NT2/D1 (cell line): ENCODE data around the gene TP53BP2.

ENCODE experiments used
- DNase-seq: peaks from one replicate; pipeline ENCODE4 v3.0.0-alpha.2; 2011; ENCODE audit warnings: low read depth, low spot score
- H3K27me3 ChIP-seq: 2 replicates; pipeline ENCODE4 v1.6.0; 2011; ENCODE audit warnings: mild to moderate bottlenecking; ENCODE audit not compliant: insufficient read length, insufficient read depth
- H3K36me3 ChIP-seq: 2 replicates; pipeline ENCODE4 v1.6.1; 2011; ENCODE audit warnings: mild to moderate bottlenecking, low read length, mixed read lengths; ENCODE audit not compliant: insufficient read depth, insufficient read length
- H3K4me1 ChIP-seq: 2 replicates; pipeline ENCODE4 v1.5.1; 2011; ENCODE audit not compliant: insufficient read depth, insufficient read length
- H3K4me3 ChIP-seq: 2 replicates; pipeline ENCODE4 v1.5.1; 2011; ENCODE audit warnings: low read depth; ENCODE audit not compliant: insufficient read length
- H3K9ac ChIP-seq: 2 replicates; pipeline ENCODE4 v1.6.0; 2011; ENCODE audit warnings: low read depth; ENCODE audit not compliant: insufficient read length
- H3K9me3 ChIP-seq: 2 replicates; pipeline ENCODE4 v1.5.1; 2011; ENCODE audit warnings: mild to moderate bottlenecking, low read length; ENCODE audit not compliant: insufficient read depth
- SUZ12 ChIP-seq: IDR thresholded peaks from 2 replicates; pipeline ENCODE4 v1.6.1; 2011; ENCODE audit not compliant: insufficient read length, insufficient read depth; ENCODE audit errors: extremely low read depth
- YY1 ChIP-seq: IDR thresholded peaks from 2 replicates; pipeline ENCODE4 v1.6.1; 2011; ENCODE audit not compliant: insufficient read length, insufficient read depth
- ZNF274 ChIP-seq: IDR thresholded peaks from 2 replicates; pipeline ENCODE4 v1.6.1; 2011; ENCODE audit warnings: mild to moderate bottlenecking, low read depth, low read length

The TP53BP2 gene

GRCh38 chr1:223776075-223776814, 69.5 kb downstream of the TP53BP2 start:
- H3K4me1 ChIP-seq = peaks cover 6% of the 10 kb centered on the region
- H3K9ac ChIP-seq = no peak overlapping the region
- no peaks in the 10 kb centered on the region for H3K9me3 ChIP-seq
- TF ChIP-seq SUZ12 (no peak), ZNF274 (no peak), YY1 (no peak)
- H3K4me3 ChIP-seq = no peak overlapping the region
- H3K36me3 ChIP-seq = peaks cover 84% of the 10 kb centered on the region
- no peaks in the 10 kb centered on the region for H3K27me3 ChIP-seq
- no peak for DNase-seq

GRCh38 chr1:223775711-223776074, 70.1 kb downstream of the TP53BP2 start:
- no peak for TF ChIP-seq ZNF274
- no peak for TF ChIP-seq SUZ12
- no peak for TF ChIP-seq YY1
- Histone ChIP-seq H3K4me3 (no peak overlapping the region), H3K36me3 (peaks cover 89% of the 10 kb centered on the region), H3K4me1 (peaks cover 10% of the 10 kb centered on the region), H3K9me3 (no peaks in the 10 kb centered on the region), H3K9ac (no peak overlapping the region), H3K27me3 (no peaks in the 10 kb centered on the region)
- DNase-seq = no peak

GRCh38 chr1:223775054-223775453, 70.7 kb downstream of the TP53BP2 start:
- TF ChIP-seq SUZ12 = no peak
- TF ChIP-seq YY1 = no peak
- no peak for TF ChIP-seq ZNF274
- no peak overlapping the region for H3K4me3 ChIP-seq
- H3K27me3 ChIP-seq = no peaks in the 10 kb centered on the region
- H3K9me3 ChIP-seq = no peaks in the 10 kb centered on the region
- no peak for DNase-seq
- H3K36me3 ChIP-seq = peaks cover 90% of the 10 kb centered on the region
- no peak overlapping the region for H3K9ac ChIP-seq
- H3K4me1 ChIP-seq = peaks cover 10% of the 10 kb centered on the region

GRCh38 chr1:223774134-223774814, 71.5 kb downstream of the TP53BP2 start:
- Histone ChIP-seq H3K4me1 (peaks cover 10% of the 10 kb centered on the region), H3K9ac (no peak overlapping the region), H3K27me3 (no peaks in the 10 kb centered on the region), H3K4me3 (no peak overlapping the region), H3K9me3 (no peaks in the 10 kb centered on the region), H3K36me3 (peaks cover 90% of the 10 kb centered on the region)
- no peak for DNase-seq
- no peak for TF ChIP-seq SUZ12
- TF ChIP-seq YY1 = no peak
- TF ChIP-seq ZNF274 = no peak

- H3K4me3 ChIP-seq = no peak overlapping the region
- no peak for TF ChIP-seq SUZ12
- no peak for TF ChIP-seq YY1
- TF ChIP-seq ZNF274 = no peak
- no peak for DNase-seq
- H3K36me3 ChIP-seq = peaks cover 82% of the 10 kb centered on the region
- no peaks in the 10 kb centered on the region for H3K27me3 ChIP-seq
- no peak overlapping the region for H3K9ac ChIP-seq
- no peaks in the 10 kb centered on the region for H3K9me3 ChIP-seq
- H3K4me1 ChIP-seq = peaks cover 10% of the 10 kb centered on the region
Measured at GRCh38 chr1:223772771-223773160, 73.0 kb downstream of the TP53BP2 start.

- Histone ChIP-seq H3K9ac (no peak overlapping the region), H3K36me3 (peaks cover 77% of the 10 kb centered on the region)
Measured at GRCh38 chr1:223771814-223772770, 73.7 kb downstream of the TP53BP2 start.

DNA sequence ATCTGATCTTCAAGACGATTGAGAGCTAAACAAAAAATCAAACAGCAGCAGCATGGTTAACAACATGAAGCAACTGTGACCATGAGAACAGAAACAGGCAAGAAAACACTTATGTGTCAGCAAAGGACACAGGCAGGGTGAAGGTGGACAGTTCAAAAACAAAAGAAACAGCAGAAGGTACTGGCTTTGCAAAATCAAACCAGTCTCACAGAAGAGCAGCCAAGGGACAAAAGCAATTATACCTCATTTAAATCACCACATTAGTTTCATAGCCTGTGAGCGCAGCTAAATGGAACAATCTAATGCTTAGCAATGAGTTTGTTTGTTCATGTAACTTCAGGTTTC, 74.3 kb downstream of the TP53BP2 start:
- Histone ChIP-seq H3K4me1 (peaks cover 10% of the 10 kb centered on the region), H3K9ac (no peak overlapping the region), H3K4me3 (no peak overlapping the region), H3K36me3 (peaks cover 78% of the 10 kb centered on the region), H3K27me3 (no peaks in the 10 kb centered on the region), H3K9me3 (no peaks in the 10 kb centered on the region)
- no peak for DNase-seq
- TF ChIP-seq YY1 = no peak
- TF ChIP-seq ZNF274 = no peak
- no peak for TF ChIP-seq SUZ12

More at GRCh38 chr1:223771814-223772770, 73.7 kb downstream of the TP53BP2 start:
- H3K27me3 ChIP-seq = no peaks in the 10 kb centered on the region
- H3K4me3 ChIP-seq = no peak overlapping the region
- H3K4me1 ChIP-seq = peaks cover 10% of the 10 kb centered on the region
- no peaks in the 10 kb centered on the region for H3K9me3 ChIP-seq
- no peak for TF ChIP-seq SUZ12
- TF ChIP-seq YY1 = no peak
- no peak for TF ChIP-seq ZNF274
- peak; percentile 59 for DNase-seq
